ENCODE data around the gene LTC4S. TPM values are rescaled to one million over a fixed set of nuclear protein-coding genes. Genes with fewer than 3 reads are reported as not detected.

LTC4S gene
- total RNA-seq, 3 donors from 2014 or later: 3.8 to 8.8 (median 6.7) TPM

DNA sequence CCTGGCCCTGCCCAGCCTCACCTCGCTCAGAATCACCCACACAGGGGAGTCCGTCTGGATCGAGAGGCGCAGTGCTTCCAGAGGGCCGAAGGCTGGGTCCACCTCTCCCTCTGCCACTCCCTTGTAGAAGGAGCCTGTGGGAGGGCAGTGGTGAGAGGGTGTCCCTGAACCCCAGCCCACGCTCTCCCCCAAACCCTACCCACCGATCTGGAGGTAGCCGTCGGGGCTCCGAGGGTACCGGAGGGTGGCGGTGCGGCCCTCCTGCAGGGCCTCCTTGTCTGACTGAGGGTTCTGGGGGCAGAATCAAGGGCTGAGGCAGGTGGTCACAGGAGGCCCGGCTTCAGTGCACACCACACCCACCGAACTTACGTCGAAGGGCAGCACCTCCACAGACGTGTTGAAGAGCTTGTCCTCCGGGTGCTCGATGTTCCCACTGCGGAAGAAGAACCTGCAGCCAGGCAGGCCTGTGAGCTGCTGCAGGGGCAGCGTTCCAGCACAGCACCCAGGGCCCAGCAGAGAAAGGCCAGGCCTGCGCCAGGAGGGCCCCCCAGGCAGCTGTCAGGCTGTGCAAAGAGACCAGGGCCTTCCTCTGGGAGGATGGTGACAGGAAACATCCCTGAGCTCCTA lies 4.5 kb downstream of the LTC4S start:
- peaks cover 10% of the 10 kb centered on the region for H3K36me3 ChIP-seq
- no peaks in the 10 kb centered on the region for H3K27me3 ChIP-seq
- H3K9me3 ChIP-seq: no peaks in the 10 kb centered on the region
- H3K4me1 ChIP-seq: peaks cover 3 to 29% of the 10 kb centered on the region in 2 donors
- intact Hi-C loops (cut with DNase I; ENCODE audit: low total_unique reads): no loop called here
- no peak overlapping the region for H3K4me3 ChIP-seq
- TF ChIP-seq, protein P1, sequence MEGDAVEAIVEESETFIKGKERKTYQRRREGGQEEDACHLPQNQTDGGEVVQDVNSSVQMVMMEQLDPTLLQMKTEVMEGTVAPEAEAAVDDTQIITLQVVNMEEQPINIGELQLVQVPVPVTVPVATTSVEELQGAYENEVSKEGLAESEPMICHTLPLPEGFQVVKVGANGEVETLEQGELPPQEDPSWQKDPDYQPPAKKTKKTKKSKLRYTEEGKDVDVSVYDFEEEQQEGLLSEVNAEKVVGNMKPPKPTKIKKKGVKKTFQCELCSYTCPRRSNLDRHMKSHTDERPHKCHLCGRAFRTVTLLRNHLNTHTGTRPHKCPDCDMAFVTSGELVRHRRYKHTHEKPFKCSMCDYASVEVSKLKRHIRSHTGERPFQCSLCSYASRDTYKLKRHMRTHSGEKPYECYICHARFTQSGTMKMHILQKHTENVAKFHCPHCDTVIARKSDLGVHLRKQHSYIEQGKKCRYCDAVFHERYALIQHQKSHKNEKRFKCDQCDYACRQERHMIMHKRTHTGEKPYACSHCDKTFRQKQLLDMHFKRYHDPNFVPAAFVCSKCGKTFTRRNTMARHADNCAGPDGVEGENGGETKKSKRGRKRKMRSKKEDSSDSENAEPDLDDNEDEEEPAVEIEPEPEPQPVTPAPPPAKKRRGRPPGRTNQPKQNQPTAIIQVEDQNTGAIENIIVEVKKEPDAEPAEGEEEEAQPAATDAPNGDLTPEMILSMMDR (IDR thresholded peaks at IDR 0.05): no peak
- no peak for TF ChIP-seq POLR2AphosphoS5 (IDR thresholded peaks at IDR 0.05)
- TF ChIP-seq POLR2A (IDR thresholded peaks at IDR 0.05): no peak
- DNase-seq (ENCODE audit: low spot score in 2 of 2): no peak
- peak overlapping the region in 1 of 2 donors; percentile 25 for H3K27ac ChIP-seq

DNA sequence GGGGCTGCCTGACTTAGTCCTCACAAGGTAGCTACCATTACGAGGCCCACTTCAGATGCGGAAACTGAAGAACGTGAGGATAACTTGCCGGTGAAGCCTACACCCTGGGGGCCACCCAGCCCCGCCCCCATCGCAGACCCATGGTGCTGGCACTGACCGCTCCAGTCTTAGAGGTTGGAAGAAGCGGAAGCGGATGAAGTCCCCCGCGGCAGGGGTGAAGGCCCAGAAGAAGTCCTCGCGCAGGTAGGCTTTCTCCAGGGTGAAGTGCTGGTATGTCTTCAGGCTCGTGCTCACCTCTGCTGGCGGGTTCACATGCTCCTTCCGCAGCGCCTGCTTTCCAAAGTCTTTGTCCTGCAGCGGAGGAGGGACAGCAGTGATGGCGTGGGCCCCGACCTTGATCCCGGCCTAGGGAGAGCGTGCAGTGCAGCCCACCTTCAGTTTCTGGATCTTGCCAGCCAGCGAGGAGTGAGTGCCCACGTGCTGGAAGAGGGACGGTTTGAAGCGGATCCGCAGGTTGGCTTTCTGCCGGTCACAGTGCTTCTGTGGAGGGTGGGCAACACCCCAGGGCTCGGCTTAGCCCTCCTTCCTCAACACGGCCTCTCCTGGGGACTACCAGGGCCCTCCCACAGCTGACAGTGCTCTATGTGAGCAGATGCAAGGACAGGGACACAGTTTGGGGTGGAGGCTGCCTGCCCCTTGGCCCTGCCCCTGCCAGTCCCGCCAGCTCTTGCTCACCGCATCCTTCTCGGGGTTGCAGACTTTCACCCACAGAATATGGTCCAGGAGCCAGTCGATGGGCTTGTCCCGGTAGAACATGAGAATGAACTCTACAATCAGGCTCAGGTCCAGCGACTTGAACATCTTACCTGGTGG lies 5.2 kb downstream of the LTC4S start:
- intact Hi-C loops (cut with DNase I; ENCODE audit: low total_unique reads): no loop called here
- Histone ChIP-seq H3K27ac (no peak overlapping the region), H3K4me3 (no peak overlapping the region), H3K27me3 (no peaks in the 10 kb centered on the region), H3K36me3 (peaks cover 10% of the 10 kb centered on the region), H3K9me3 (no peaks in the 10 kb centered on the region), H3K4me1 (peaks cover under 1 to 31% of the 10 kb centered on the region in 2 donors)
- TF ChIP-seq POLR2A (IDR thresholded peaks at IDR 0.05) (no peak), POLR2AphosphoS5 (IDR thresholded peaks at IDR 0.05) (no peak)
- TF ChIP-seq, protein P1 (IDR thresholded peaks at IDR 0.05): no peak
- DNase-seq (ENCODE audit: low spot score in 2 of 2): no peak

DNA sequence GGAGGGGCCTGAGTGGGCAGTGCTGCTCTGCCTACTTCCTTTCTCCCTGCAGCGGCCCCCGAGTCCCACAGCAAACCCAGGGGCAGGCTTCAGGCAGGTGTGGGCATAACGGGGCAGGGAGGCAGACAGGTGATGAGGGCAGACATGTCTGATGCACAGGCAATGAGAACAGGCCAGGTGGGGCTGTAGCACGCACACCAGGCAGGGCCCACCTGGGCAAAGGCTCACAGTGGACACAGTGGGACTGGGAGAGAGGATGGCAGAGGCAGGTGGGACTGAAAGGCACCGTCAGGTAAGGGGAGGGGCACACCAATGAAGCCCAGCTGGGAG lies 5.8 kb downstream of the LTC4S start:
- TF ChIP-seq POLR2AphosphoS5 (IDR thresholded peaks at IDR 0.05): no peak
- TF ChIP-seq POLR2A (IDR thresholded peaks at IDR 0.05): no peak
- TF ChIP-seq, protein P1 (IDR thresholded peaks at IDR 0.05): no peak
- Histone ChIP-seq H3K27me3 (no peaks in the 10 kb centered on the region), H3K9me3 (no peaks in the 10 kb centered on the region), H3K36me3 (peaks cover 10% of the 10 kb centered on the region), H3K27ac (no peak overlapping the region), H3K4me1 (peaks cover 2 to 31% of the 10 kb centered on the region in 2 donors), H3K4me3 (no peak overlapping the region)
- no peak for DNase-seq (ENCODE audit: low spot score in 2 of 2)
- intact Hi-C loops (cut with DNase I; ENCODE audit: low total_unique reads): no loop called here

- TF ChIP-seq POLR2AphosphoS5 (IDR thresholded peaks at IDR 0.05) (no peak), POLR2A (IDR thresholded peaks at IDR 0.05) (no peak)
- TF ChIP-seq, protein P1 (IDR thresholded peaks at IDR 0.05): no peak
- DNase-seq (ENCODE audit: low spot score in 2 of 2): no peak
- intact Hi-C loops (cut with DNase I; ENCODE audit: low total_unique reads): loop anchor here (5.0 kb wide), 1 partner anchor 473 kb away; no protein-coding TSS in a partner anchor
- peaks cover 7 to 31% of the 10 kb centered on the region in 2 donors for H3K4me1 ChIP-seq
- H3K36me3 ChIP-seq: peaks cover 10% of the 10 kb centered on the region
- no peak overlapping the region for H3K4me3 ChIP-seq
- H3K27ac ChIP-seq: no peak overlapping the region
- H3K27me3 ChIP-seq: no peaks in the 10 kb centered on the region
- H3K9me3 ChIP-seq: no peaks in the 10 kb centered on the region
Observed at GRCh38 chr5:179800071-179800695, 6.4 kb downstream of the LTC4S start.
